ENCODE measurements around the gene LORICRIN.

GRCh38 chr1:153292740-153293479 lies 33.4 kb downstream of the LORICRIN start:
- no peak for TF ChIP-seq CTCF (IDR thresholded peaks at IDR 0.05)
- TF ChIP-seq EP300 (IDR thresholded peaks at IDR 0.05): no peak

Measured in upper lobe of left lung (tissue), 4 donors.